Measurements from ENCODE around the gene PLEKHH1.

Gene PLEKHH1

GRCh38 chr14:67491285-67491684 is 41.8 kb upstream of the PLEKHH1 start:
- Histone ChIP-seq H3K9me3 (replicated peaks in 1 of 11) (peaks cover 27 to 45% (median 34%) of the 10 kb centered on the region in 11 experiments), H3K4me3 (no peak overlapping the region), H3K4me1 (peaks cover 24 to 63% (median 45%) of the 10 kb centered on the region in 10 experiments), H3K27ac (peak overlapping the region in 1 of 11 experiments; percentile 36; a peak in 2 of 22 replicates), H3K27me3 (no peaks in the 10 kb centered on the region), H3K4me2 (0 out of 22 replicates have a peak overlapping the region, but pooled peaks of 1 of the 11 experiments have one; percentile 87), H3K36me3 (peaks cover 0 to 5% (median 0%) of the 10 kb centered on the region in 11 experiments; a peak in 1 of 22 replicates), H3K9ac (no peak overlapping the region), H4K20me1 (peaks cover 0 to 4% (median 0%) of the 10 kb centered on the region in 11 experiments; a peak in 1 of 22 replicates)
- no peak for TF ChIP-seq Cebpa-rat (IDR thresholded peaks at IDR 0.05)

GRCh38 chr14:67491741-67492507 is 41.2 kb upstream of the PLEKHH1 start:
- Histone ChIP-seq H3K4me1 (peaks cover 24 to 56% (median 40%) of the 10 kb centered on the region in 10 experiments), H4K20me1 (peaks cover 0 to 4% (median 0%) of the 10 kb centered on the region in 11 experiments; a peak in 1 of 22 replicates), H3K36me3 (peaks cover 0 to 5% (median 0%) of the 10 kb centered on the region in 11 experiments; a peak in 1 of 22 replicates), H3K4me2 (no peak overlapping the region), H3K27me3 (no peaks in the 10 kb centered on the region), H3K4me3 (no peak overlapping the region), H3K9me3 (replicated peaks in 1 of 11) (peaks cover 27 to 39% (median 33%) of the 10 kb centered on the region in 11 experiments), H3K9ac (no peak overlapping the region), H3K27ac (peak overlapping the region in 1 of 11 experiments; percentile 36; a peak in 2 of 22 replicates)
- TF ChIP-seq Cebpa-rat (IDR thresholded peaks at IDR 0.05) = no peak

DNA sequence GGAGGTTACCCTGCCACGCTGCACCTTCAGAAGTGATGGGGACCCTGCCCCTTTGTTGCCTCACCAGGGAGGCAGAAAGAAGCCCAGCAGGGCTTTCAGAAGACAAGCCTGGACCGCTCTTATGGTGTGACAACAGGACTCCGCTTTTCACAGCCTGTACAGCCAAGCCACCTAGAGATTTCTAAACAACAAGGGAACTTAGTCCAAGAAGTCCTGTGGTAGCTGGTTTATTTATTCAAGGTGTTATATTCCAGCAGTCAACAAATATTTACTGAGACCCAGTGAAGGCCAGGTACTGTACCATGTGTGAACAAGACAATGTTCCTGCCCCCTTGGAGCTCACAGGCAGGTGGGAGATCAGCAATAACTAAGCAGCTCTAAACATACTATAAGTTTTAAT is 40.6 kb upstream of the PLEKHH1 start:
- no peaks in the 10 kb centered on the region for H3K27me3 ChIP-seq
- TF ChIP-seq Cebpa-rat (IDR thresholded peaks at IDR 0.05) = no peak
- peaks cover 27 to 39% (median 33%) of the 10 kb centered on the region in 11 experiments for H3K9me3 ChIP-seq (replicated peaks in 1 of 11)
- no peak overlapping the region for H3K9ac ChIP-seq
- peaks cover 0 to 5% (median 0%) of the 10 kb centered on the region in 11 experiments; a peak in 1 of 22 replicates for H3K36me3 ChIP-seq
- H3K4me2 ChIP-seq = peak overlapping the region in 1 of 11 experiments; percentile 36; a peak in 2 of 22 replicates
- no peak overlapping the region for H3K4me3 ChIP-seq
- peaks cover 20 to 50% (median 34%) of the 10 kb centered on the region in 10 experiments for H3K4me1 ChIP-seq
- peaks cover 0 to 4% (median 0%) of the 10 kb centered on the region in 11 experiments; a peak in 1 of 22 replicates for H4K20me1 ChIP-seq
- H3K27ac ChIP-seq = no peak overlapping the region

- TF ChIP-seq Cebpa-rat (IDR thresholded peaks at IDR 0.05) = no peak
- H3K27me3 ChIP-seq = no peaks in the 10 kb centered on the region
- no peak overlapping the region for H3K27ac ChIP-seq
- H3K36me3 ChIP-seq = peaks cover 0 to 5% (median 0%) of the 10 kb centered on the region in 11 experiments; a peak in 1 of 22 replicates
- peaks cover 27 to 39% (median 33%) of the 10 kb centered on the region in 11 experiments for H3K9me3 ChIP-seq (replicated peaks in 1 of 11)
- peaks cover 13 to 43% (median 27%) of the 10 kb centered on the region in 10 experiments for H3K4me1 ChIP-seq
- H3K4me2 ChIP-seq = peak overlapping the region in 1 of 11 experiments; percentile 36; a peak in 2 of 22 replicates
- H3K9ac ChIP-seq = no peak overlapping the region
- no peak overlapping the region for H3K4me3 ChIP-seq
- peaks cover 0 to 4% (median 0%) of the 10 kb centered on the region in 11 experiments; a peak in 1 of 22 replicates for H4K20me1 ChIP-seq
Observed at GRCh38 chr14:67493092-67493717, 39.9 kb upstream of the PLEKHH1 start.

- no peak overlapping the region for H3K27ac ChIP-seq
- H3K4me2 ChIP-seq = no peak overlapping the region
- no peak overlapping the region for H3K4me3 ChIP-seq
- H3K36me3 ChIP-seq = peaks cover 0 to 5% (median 0%) of the 10 kb centered on the region in 11 experiments; a peak in 1 of 22 replicates
- H3K4me1 ChIP-seq = peaks cover 0 to 18% (median under 1%) of the 10 kb centered on the region in 10 experiments; a peak in 8 of 20 replicates
- no peaks in the 10 kb centered on the region for H4K20me1 ChIP-seq
- no peaks in the 10 kb centered on the region for H3K27me3 ChIP-seq
- H3K9ac ChIP-seq = no peak overlapping the region
- TF ChIP-seq Cebpa-rat (IDR thresholded peaks at IDR 0.05) = no peak
- H3K9me3 ChIP-seq (replicated peaks in 1 of 11) = peaks cover 27 to 39% (median 33%) of the 10 kb centered on the region in 11 experiments
Observed at GRCh38 chr14:67495827-67496226, 37.3 kb upstream of the PLEKHH1 start.

DNA sequence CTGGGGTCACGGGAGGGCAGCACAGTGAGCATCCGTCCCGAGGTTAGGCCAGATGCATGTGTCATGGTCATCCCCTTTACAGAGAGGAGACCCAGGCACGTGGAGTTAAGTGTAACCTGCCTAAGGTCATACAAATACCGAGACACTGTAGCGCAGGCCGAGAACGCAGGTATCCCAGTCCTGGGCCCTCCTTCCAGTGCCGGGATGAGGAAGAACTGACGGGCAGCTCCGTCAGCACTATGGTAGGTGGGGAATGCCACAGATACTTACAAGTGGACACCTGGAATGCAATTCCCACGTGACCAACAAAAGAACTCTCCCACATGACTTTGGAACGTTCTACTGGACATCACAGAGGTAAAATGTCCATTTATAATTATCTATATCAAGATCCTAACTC is 35.9 kb upstream of the PLEKHH1 start:
- H3K9ac ChIP-seq = no peak overlapping the region

DNA sequence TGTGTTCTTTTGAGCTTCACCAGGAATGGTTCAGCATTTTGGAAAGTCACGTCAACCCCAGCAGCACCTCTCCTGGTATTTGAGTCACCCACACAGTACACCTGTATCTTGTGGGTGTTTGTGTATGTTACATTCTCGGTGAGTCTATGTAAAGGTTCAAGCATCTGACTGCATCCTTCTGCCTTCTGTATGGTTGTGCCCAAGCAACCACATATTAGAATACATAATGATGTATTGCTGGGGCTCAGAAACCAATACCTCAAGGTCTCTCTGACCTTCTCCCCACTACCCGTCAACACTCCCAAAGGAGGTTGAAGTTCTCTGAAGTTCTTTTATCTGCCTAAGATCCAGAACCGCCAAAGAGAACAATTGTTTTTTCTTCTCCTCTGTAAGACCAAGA is 35.4 kb upstream of the PLEKHH1 start:
- H3K4me3 ChIP-seq = no peak overlapping the region
- peaks cover 0 to 5% (median 0%) of the 10 kb centered on the region in 11 experiments; a peak in 1 of 22 replicates for H3K36me3 ChIP-seq
- H3K4me2 ChIP-seq = no peak overlapping the region
- H3K9me3 ChIP-seq (replicated peaks in 1 of 11) = peaks cover 19 to 25% (median 23%) of the 10 kb centered on the region in 11 experiments
- no peak overlapping the region for H3K27ac ChIP-seq
- no peak overlapping the region for H3K9ac ChIP-seq
- H4K20me1 ChIP-seq = no peaks in the 10 kb centered on the region
- TF ChIP-seq Cebpa-rat (IDR thresholded peaks at IDR 0.05) = no peak
- no peaks in the 10 kb centered on the region for H3K27me3 ChIP-seq
- H3K4me1 ChIP-seq = peaks cover 0 to 7% (median 0%) of the 10 kb centered on the region in 10 experiments; a peak in 5 of 20 replicates

More for the DNA sequence above, 35.9 kb upstream of the PLEKHH1 start:
- Histone ChIP-seq H4K20me1 (no peaks in the 10 kb centered on the region), H3K27me3 (no peaks in the 10 kb centered on the region), H3K4me1 (peaks cover 0 to 12% (median 0%) of the 10 kb centered on the region in 10 experiments; a peak in 5 of 20 replicates), H3K36me3 (peaks cover 0 to 5% (median 0%) of the 10 kb centered on the region in 11 experiments; a peak in 1 of 22 replicates), H3K27ac (no peak overlapping the region), H3K4me2 (no peak overlapping the region), H3K9me3 (replicated peaks in 1 of 11) (peaks cover 24 to 29% (median 28%) of the 10 kb centered on the region in 11 experiments), H3K4me3 (no peak overlapping the region)
- no peak for TF ChIP-seq Cebpa-rat (IDR thresholded peaks at IDR 0.05)

GRCh38 chr14:67500981-67501380 is 32.1 kb upstream of the PLEKHH1 start:
- Histone ChIP-seq H3K9ac (no peak overlapping the region), H3K9me3 (replicated peaks in 1 of 11) (no peaks in the 10 kb centered on the region), H3K27ac (no peak overlapping the region), H3K27me3 (no peaks in the 10 kb centered on the region), H3K4me3 (no peak overlapping the region), H3K4me1 (no peaks in the 10 kb centered on the region), H4K20me1 (no peaks in the 10 kb centered on the region), H3K36me3 (no peaks in the 10 kb centered on the region), H3K4me2 (no peak overlapping the region)
- no peak for TF ChIP-seq Cebpa-rat (IDR thresholded peaks at IDR 0.05)

GRCh38 chr14:67501670-67502069 is 31.4 kb upstream of the PLEKHH1 start:
- no peaks in the 10 kb centered on the region for H3K4me1 ChIP-seq
- H3K9ac ChIP-seq = no peak overlapping the region
- H3K36me3 ChIP-seq = no peaks in the 10 kb centered on the region
- TF ChIP-seq Cebpa-rat (IDR thresholded peaks at IDR 0.05) = no peak
- no peaks in the 10 kb centered on the region for H3K9me3 ChIP-seq (replicated peaks in 1 of 11)
- no peak overlapping the region for H3K4me3 ChIP-seq
- no peaks in the 10 kb centered on the region for H3K27me3 ChIP-seq
- H3K27ac ChIP-seq = no peak overlapping the region
- no peak overlapping the region for H3K4me2 ChIP-seq
- H4K20me1 ChIP-seq = no peaks in the 10 kb centered on the region
